Psoas muscle (tissue), 7 donors: ENCODE measurements around the gene ZNF501. TPM values are rescaled to one million over a fixed set of nuclear protein-coding genes. Genes with fewer than 3 reads are reported as not detected.

Experiments used
- polyA plus RNA-seq, 3 donors: library from polyadenylated mRNA; stranded (reverse); fragments of 200-250 nt; gene quantifications; one replicate each; pipeline ENCODE4 v1.2.3, GENCODE V29; 2013
- total RNA-seq, 4 donors: library from RNA; stranded (reverse); fragmentation: NEBNext Ultra II Directional in 2 of 4; extraction: Animal tissue kit (Norgen Biotek cat#: 25700) in 2 of 4; gene quantifications; one replicate each; pipeline versions ENCODE4 v1.2.1 to v1.2.4, GENCODE V29; 2021 to 2023
- donor health status: healthy with polysubstance abuse.
- donor health status: DM: no; HTN: no; CAD: no; lungs with moderate emphysema.
- donor health status: Bipolar disorder and iron deficiency.
- donor health status: healthy.
- donor health status: DM: no; HTN: no; CAD: no.
- donor health status: DM: no; HTN: no; CAD: no.
- donor health status: DM: yes; HTN: yes; CAD: no.

The ZNF501 gene
- total and polyA plus RNA-seq, 7 donors, result 1.4 to 4.1 (median 1.7) TPM

Other genes starting within 250 kb of the ZNF501 start
- gene ZKSCAN7, start 174.4 kb upstream of the ZNF501 start, total RNA-seq, result 1 to 10 TPM in 3 of 4 donors, under 1 TPM in 1; 0.99 to 2.1 (median 1.2) TPM
- gene ZKSCAN7, start 174.4 kb upstream of the ZNF501 start, polyA plus RNA-seq, result under 1 TPM; 0.59 to 0.95 (median 0.79) TPM
- 1 to 10 TPM in 1 of 4 donors, under 1 TPM in 3; 0.24 to 1.2 (median 0.74) TPM for gene ZNF660, start 144.7 kb upstream of the ZNF501 start, total RNA-seq
- gene ZNF660, start 144.7 kb upstream of the ZNF501 start, polyA plus RNA-seq, result under 1 TPM; 0.18 to 0.21 (median 0.18) TPM
- gene ZNF197, start 104.6 kb upstream of the ZNF501 start, total RNA-seq, result 10 to 100 TPM; 15.1 to 19.1 (median 15.9) TPM
- gene ZNF197, start 104.6 kb upstream of the ZNF501 start, polyA plus RNA-seq, result 10 to 100 TPM in 1 of 3 donors, 1 to 10 TPM in 2; 5.2 to 15.3 (median 9.0) TPM
- 1 to 10 TPM; 3.6 to 7.9 (median 5.3) TPM for gene ZNF35, start 80.9 kb upstream of the ZNF501 start, total RNA-seq
- gene ZNF35, start 80.9 kb upstream of the ZNF501 start, polyA plus RNA-seq, result 10 to 100 TPM in 1 of 3 donors, 1 to 10 TPM in 2; 2.8 to 13.7 (median 3.3) TPM
- 1 to 10 TPM; 3.2 to 4.0 (median 3.7) TPM for gene ZNF502, start 17.0 kb upstream of the ZNF501 start, total RNA-seq
- gene ZNF502, start 17.0 kb upstream of the ZNF501 start, polyA plus RNA-seq, result 1 to 10 TPM; 2.1 to 7.1 (median 3.1) TPM
- 10 to 100 TPM; 26.7 to 45.7 (median 33.4) TPM for gene KIAA1143, start 32.0 kb downstream of the ZNF501 start, total RNA-seq
- 10 to 100 TPM in 1 of 3 donors, 1 to 10 TPM in 2; 8.8 to 25.6 (median 9.7) TPM for gene KIAA1143, start 32.0 kb downstream of the ZNF501 start, polyA plus RNA-seq
- gene KIF15, start 32.2 kb downstream of the ZNF501 start, total RNA-seq, result under 1 TPM; 0.07 to 0.45 (median 0.29) TPM
- 1 to 10 TPM in 1 of 3 donors, under 1 TPM in 2; 0.13 to 1.2 (median 0.25) TPM for gene KIF15, start 32.2 kb downstream of the ZNF501 start, polyA plus RNA-seq
- 10 to 100 TPM in 2 of 4 donors, 1 to 10 TPM in 2; 7.5 to 15.6 (median 9.8) TPM for gene TMEM42, start 132.3 kb downstream of the ZNF501 start, total RNA-seq
- gene TMEM42, start 132.3 kb downstream of the ZNF501 start, polyA plus RNA-seq, result 10 to 100 TPM; 12.5 to 14.0 (median 12.5) TPM
- not detected for gene TGM4, start 145.0 kb downstream of the ZNF501 start, total RNA-seq
- not detected for gene TGM4, start 145.0 kb downstream of the ZNF501 start, polyA plus RNA-seq
- gene ZDHHC3, start 246.5 kb downstream of the ZNF501 start, total RNA-seq, result 10 to 100 TPM; 22.2 to 58.3 (median 40.6) TPM
- 10 to 100 TPM; 32.3 to 51.1 (median 40.8) TPM for gene ZDHHC3, start 246.5 kb downstream of the ZNF501 start, polyA plus RNA-seq
- 10 to 100 TPM; 27.8 to 54.8 (median 46.3) TPM for gene EXOSC7, start 246.6 kb downstream of the ZNF501 start, total RNA-seq
- gene EXOSC7, start 246.6 kb downstream of the ZNF501 start, polyA plus RNA-seq, result 10 to 100 TPM; 28.4 to 39.4 (median 36.3) TPM